Measurements from ENCODE around the gene TMEM31.

The TMEM31 gene

DNA sequence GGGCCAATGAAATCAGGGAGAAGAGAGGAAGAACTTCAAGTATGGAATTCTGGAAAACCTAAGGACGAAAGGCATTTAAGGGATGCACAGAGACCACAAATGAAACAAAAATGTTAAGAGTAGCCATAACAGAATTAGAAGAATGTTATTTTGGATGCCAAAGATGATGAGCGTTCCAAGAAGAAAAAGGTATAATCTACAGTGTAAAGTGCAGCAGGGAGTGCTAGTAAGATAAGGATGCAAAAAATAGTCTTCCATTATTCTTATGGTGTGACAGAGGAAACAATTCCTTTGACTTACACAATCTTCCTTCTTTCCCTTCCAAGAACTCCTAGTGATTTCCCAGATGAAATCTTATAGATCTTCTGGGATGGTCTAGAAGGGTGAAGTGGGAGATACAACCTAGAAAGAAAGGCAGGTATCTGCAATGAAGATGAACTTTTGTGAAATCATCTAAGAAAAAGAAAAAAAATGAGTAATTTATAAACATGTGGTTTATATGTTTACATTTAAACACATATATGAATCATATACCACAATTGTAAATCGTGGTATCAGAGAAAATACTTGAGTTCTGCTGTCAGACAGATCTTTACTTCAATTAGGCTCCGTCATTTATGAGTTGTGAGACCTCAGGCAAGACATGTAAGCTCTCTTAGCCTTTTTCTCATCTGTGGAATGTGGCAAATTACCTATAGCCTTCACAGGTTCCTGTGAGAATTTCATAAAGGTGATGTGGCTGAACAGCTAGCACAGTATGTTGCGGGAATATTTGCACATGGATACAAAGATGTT is 32.3 kb upstream of the TMEM31 start:
- TF ChIP-seq NFIC (IDR thresholded peaks at IDR 0.05) (no peak), TAF1 (IDR thresholded peaks at IDR 0.05; ENCODE audit: low read depth) (no peak), YY1 (IDR thresholded peaks at IDR 0.05; ENCODE audit: low read depth) (no peak), ZBTB7A (IDR thresholded peaks at IDR 0.05; ENCODE audit: low read depth) (no peak), CREB1 (IDR thresholded peaks at IDR 0.05; ENCODE audit: low read depth) (no peak), RAD21 (IDR thresholded peaks at IDR 0.05; ENCODE audit: low read depth) (no peak)
- TF ChIP-seq, protein P1, sequence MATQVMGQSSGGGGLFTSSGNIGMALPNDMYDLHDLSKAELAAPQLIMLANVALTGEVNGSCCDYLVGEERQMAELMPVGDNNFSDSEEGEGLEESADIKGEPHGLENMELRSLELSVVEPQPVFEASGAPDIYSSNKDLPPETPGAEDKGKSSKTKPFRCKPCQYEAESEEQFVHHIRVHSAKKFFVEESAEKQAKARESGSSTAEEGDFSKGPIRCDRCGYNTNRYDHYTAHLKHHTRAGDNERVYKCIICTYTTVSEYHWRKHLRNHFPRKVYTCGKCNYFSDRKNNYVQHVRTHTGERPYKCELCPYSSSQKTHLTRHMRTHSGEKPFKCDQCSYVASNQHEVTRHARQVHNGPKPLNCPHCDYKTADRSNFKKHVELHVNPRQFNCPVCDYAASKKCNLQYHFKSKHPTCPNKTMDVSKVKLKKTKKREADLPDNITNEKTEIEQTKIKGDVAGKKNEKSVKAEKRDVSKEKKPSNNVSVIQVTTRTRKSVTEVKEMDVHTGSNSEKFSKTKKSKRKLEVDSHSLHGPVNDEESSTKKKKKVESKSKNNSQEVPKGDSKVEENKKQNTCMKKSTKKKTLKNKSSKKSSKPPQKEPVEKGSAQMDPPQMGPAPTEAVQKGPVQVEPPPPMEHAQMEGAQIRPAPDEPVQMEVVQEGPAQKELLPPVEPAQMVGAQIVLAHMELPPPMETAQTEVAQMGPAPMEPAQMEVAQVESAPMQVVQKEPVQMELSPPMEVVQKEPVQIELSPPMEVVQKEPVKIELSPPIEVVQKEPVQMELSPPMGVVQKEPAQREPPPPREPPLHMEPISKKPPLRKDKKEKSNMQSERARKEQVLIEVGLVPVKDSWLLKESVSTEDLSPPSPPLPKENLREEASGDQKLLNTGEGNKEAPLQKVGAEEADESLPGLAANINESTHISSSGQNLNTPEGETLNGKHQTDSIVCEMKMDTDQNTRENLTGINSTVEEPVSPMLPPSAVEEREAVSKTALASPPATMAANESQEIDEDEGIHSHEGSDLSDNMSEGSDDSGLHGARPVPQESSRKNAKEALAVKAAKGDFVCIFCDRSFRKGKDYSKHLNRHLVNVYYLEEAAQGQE (IDR thresholded peaks at IDR 0.05; ENCODE audit: low read depth), result no peak
- TF ChIP-seq, protein P2, sequence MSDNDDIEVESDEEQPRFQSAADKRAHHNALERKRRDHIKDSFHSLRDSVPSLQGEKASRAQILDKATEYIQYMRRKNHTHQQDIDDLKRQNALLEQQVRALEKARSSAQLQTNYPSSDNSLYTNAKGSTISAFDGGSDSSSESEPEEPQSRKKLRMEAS (IDR thresholded peaks at IDR 0.05), result no peak
- TF ChIP-seq, protein P3, sequence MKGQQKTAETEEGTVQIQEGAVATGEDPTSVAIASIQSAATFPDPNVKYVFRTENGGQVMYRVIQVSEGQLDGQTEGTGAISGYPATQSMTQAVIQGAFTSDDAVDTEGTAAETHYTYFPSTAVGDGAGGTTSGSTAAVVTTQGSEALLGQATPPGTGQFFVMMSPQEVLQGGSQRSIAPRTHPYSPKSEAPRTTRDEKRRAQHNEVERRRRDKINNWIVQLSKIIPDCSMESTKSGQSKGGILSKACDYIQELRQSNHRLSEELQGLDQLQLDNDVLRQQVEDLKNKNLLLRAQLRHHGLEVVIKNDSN (IDR thresholded peaks at IDR 0.05), result no peak

DNA sequence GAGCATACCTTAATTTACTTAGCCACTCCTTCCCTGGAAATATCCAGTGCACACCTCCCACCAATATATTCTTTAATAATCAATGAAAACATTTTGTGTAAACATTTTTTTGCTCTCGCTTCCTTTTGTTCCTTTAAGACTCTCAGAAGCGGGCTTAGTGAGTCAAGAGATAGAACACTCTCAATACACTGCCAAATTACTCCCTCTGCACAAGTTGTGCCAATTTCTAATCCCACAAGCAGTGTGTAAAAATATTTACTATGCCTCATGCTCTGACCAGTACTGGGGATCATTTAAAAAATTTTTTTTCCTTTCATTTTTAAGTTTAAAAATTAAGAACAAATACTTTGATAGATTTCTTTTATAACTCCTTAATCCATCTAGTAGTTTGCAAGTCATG is 29.3 kb upstream of the TMEM31 start:
- TF ChIP-seq EGR1 (IDR thresholded peaks at IDR 0.05) (no peak), YY1 (IDR thresholded peaks at IDR 0.05; ENCODE audit: low read depth) (no peak), TCF12 (IDR thresholded peaks at IDR 0.05; ENCODE audit: low read depth) (no peak)
- TF ChIP-seq, protein P1 (IDR thresholded peaks at IDR 0.05; ENCODE audit: low read depth), result no peak

DNA sequence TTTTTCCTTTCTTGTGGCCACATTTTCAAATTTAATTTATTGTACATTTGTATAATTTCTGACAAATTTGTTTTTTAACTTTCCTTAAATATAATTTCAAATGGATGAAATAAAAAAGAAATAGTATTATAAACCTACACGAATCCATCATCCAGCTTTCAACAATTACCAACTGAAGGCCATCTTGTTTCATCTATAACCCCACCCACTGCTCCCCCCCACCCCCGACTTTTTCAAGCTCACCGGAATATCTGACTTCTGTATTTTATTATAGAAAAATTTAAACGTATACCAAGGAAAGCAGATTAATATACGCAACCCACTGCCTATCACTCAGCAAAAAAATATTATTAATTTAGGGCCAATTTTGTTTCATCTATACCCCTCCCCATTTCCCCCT is 25.3 kb upstream of the TMEM31 start:
- TF ChIP-seq EGR1 (IDR thresholded peaks at IDR 0.05), result no peak
- no peak for TF ChIP-seq RAD21 (IDR thresholded peaks at IDR 0.05; ENCODE audit: low read depth)
- no peak for TF ChIP-seq TAF1 (IDR thresholded peaks at IDR 0.05; ENCODE audit: low read depth)

DNA sequence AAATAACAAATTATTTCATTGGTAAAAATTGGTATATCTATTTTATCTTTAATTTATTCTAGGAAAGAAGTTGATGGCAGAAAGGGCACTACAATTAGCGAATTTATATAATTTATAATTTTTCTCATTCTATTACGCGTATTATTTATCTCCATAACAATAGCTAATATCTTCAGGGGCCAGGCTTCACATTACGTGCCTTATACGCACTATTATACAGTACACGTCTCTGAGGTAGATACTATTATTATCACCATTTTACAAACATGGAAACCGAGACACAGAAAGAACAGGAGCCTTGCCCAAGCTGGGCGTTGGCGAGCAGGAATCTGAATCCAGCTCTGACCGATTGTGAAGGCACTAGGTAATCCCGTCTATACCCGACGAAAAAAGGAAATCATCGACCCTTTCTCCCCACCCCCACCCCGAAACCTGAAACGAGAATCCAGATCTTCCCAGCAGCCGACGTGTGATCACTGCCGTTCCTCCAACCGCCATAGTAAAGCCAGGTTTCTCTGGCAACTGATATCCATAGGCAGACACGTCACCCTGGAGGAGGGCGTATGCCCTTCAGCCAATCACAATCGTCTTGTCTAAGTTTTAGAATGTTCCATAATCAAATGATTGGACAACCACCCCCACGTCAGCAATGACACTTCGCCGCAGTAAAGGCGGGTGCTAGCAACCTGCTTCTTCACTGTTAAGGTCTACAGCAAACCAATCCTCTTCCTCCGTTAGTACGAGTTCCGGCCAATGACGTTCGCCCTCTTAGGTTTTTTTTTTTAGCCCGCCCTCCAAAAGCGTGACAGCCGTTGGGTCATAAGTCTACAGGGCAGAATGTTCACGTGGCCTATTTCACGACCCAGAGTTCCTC is 24.3 kb upstream of the TMEM31 start, which contains the start of gene MORF4L2:
MORF4L2 (minus strand) TSS at position 501 of the 874 bp plus-strand sequence. CDS start 9,672 bp downstream, outside the sequence.
- peak; percentile 86 for TF ChIP-seq CREB1 (IDR thresholded peaks at IDR 0.05; ENCODE audit: low read depth)
- TF ChIP-seq ZBTB7A (IDR thresholded peaks at IDR 0.05; ENCODE audit: low read depth), result no peak
- TF ChIP-seq TAF1 (IDR thresholded peaks at IDR 0.05; ENCODE audit: low read depth), result peak; percentile 72
- TF ChIP-seq, protein P3 (IDR thresholded peaks at IDR 0.05), result peak; percentile 86
- TF ChIP-seq TCF12 (IDR thresholded peaks at IDR 0.05; ENCODE audit: low read depth), result no peak
- TF ChIP-seq EGR1 (IDR thresholded peaks at IDR 0.05), result no peak
- TF ChIP-seq, protein P2 (IDR thresholded peaks at IDR 0.05), result no peak
- no peak for TF ChIP-seq RAD21 (IDR thresholded peaks at IDR 0.05; ENCODE audit: low read depth)
- peak; percentile 12; the same call in 1 of the 2 replicates for TF ChIP-seq NFIC (IDR thresholded peaks at IDR 0.05)
- TF ChIP-seq EP300 (IDR thresholded peaks at IDR 0.05; ENCODE audit: borderline replicate concordance), result no peak
- TF ChIP-seq FOXM1 (IDR thresholded peaks at IDR 0.05; ENCODE audit: borderline replicate concordance, low read depth), result peak; percentile 37; the same call in 1 of the 2 replicates
- TF ChIP-seq YY1 (IDR thresholded peaks at IDR 0.05; ENCODE audit: low read depth), result peak; percentile 86

DNA sequence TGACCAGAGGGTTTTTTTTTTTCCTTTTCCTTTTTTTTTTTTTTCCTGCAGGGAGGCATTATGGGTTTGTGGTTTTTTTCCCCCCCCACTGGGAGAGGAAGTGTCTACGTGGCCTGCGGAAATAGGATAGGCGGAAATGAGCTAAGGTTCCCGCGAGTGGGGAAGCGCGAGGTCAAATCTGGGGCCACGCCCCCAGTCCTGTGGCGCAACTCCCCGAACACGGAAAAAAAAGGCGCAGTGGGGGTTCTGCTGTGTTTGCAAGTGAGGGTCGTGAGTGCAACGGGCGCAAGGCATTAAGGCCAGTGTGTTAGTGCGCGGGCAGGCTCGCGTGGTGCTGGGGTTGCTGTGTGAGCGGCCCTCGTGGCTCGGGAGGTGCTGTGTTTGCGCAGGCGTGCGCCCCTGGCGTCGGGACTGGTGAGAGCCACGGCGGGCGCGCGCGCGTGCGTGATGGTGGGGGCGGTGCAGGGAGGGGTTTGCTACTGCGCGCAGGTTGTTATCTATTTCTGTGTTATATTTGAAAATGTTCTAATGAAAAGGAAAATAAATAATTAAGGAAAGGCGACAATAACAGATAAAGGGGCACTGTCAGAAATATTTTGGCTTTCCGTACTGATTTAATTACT is 23.5 kb upstream of the TMEM31 start:
- TF ChIP-seq EGR1 (IDR thresholded peaks at IDR 0.05) (no peak), RAD21 (IDR thresholded peaks at IDR 0.05; ENCODE audit: low read depth) (no peak), EP300 (IDR thresholded peaks at IDR 0.05; ENCODE audit: borderline replicate concordance) (no peak), TAF1 (IDR thresholded peaks at IDR 0.05; ENCODE audit: low read depth) (peak; percentile 48; the same call in 1 of the 2 replicates), CEBPB (IDR thresholded peaks at IDR 0.05) (peak; percentile 74), TEAD4 (IDR thresholded peaks at IDR 0.05) (no peak), ZBTB7A (IDR thresholded peaks at IDR 0.05; ENCODE audit: low read depth) (no peak), TCF12 (IDR thresholded peaks at IDR 0.05; ENCODE audit: low read depth) (no peak), CREB1 (IDR thresholded peaks at IDR 0.05; ENCODE audit: low read depth) (0 out of 2 replicates have a peak, but pooled peaks have one; percentile 17)
- TF ChIP-seq, protein P1 (IDR thresholded peaks at IDR 0.05; ENCODE audit: low read depth), result no peak
- TF ChIP-seq, protein P2 (IDR thresholded peaks at IDR 0.05), result peak; percentile 85

Measured in Ishikawa (cell line).